Measurements from ENCODE around the gene IGLL5.
"Not testable (repeated sequence)": the region's sequence is repeated elsewhere in the genome, so short reads cannot be mapped to it uniquely, and the experiment has no call there.

The IGLL5 gene

GRCh38 chr22:22884888-22885840 lies 2.5 kb upstream of the IGLL5 start:
- no peak for DNase-seq

- no peak for DNase-seq
Observed at GRCh38 chr22:22886546-22886945, 1.1 kb upstream of the IGLL5 start.

- DNase-seq: no peak
Observed at GRCh38 chr22:22888571-22889353, 1.1 kb downstream of the IGLL5 start.

- DNase-seq: no peak
Observed at GRCh38 chr22:22890085-22890484, 2.5 kb downstream of the IGLL5 start.

GRCh38 chr22:22891139-22891621 lies 3.6 kb downstream of the IGLL5 start:
- no peak for DNase-seq

- DNase-seq: no peak
Observed at GRCh38 chr22:22892096-22893052, 4.8 kb downstream of the IGLL5 start.

GRCh38 chr22:22893077-22893805 lies 5.6 kb downstream of the IGLL5 start:
- no peak for DNase-seq

- no peak for DNase-seq
Observed at GRCh38 chr22:22893891-22894739, 6.5 kb downstream of the IGLL5 start.

GRCh38 chr22:22894740-22895731 lies 7.4 kb downstream of the IGLL5 start:
- no peak for DNase-seq

- DNase-seq: no peak
Observed at GRCh38 chr22:22895776-22896445, 8.3 kb downstream of the IGLL5 start.

- no peak for DNase-seq
Observed at GRCh38 chr22:22896601-22897000, 9.0 kb downstream of the IGLL5 start.

- DNase-seq: no peak
Observed at GRCh38 chr22:22897091-22897490, 9.5 kb downstream of the IGLL5 start.

GRCh38 chr22:22897947-22898346 lies 10.3 kb downstream of the IGLL5 start:
- DNase-seq: no peak

- not testable (repeated sequence) for DNase-seq
Observed at GRCh38 chr22:22898411-22898950, 10.9 kb downstream of the IGLL5 start.

GRCh38 chr22:22899342-22900080 lies 11.9 kb downstream of the IGLL5 start:
- not testable (repeated sequence) for DNase-seq

GRCh38 chr22:22900527-22901205 lies 13.1 kb downstream of the IGLL5 start:
- not testable (repeated sequence) for DNase-seq

GRCh38 chr22:22901578-22902218 lies 14.1 kb downstream of the IGLL5 start:
- DNase-seq: no peak

All from NCI-H510A (cell line).